Kidney (tissue), 22 donors: Measurements from ENCODE around the gene MASP2. TPM values are rescaled to one million over a fixed set of nuclear protein-coding genes. Genes with fewer than 3 reads are reported as not detected.
"Not testable (repeated sequence)": the region's sequence is repeated elsewhere in the genome, so short reads cannot be mapped to it uniquely, and the experiment has no call there.

ENCODE experiments used
- DNase-seq, 5 donors: peaks; one replicate each; pipeline ENCODE4 v3.0.0-alpha.2; 2013 to 2020
- FAIRE-seq: peaks from 2 replicates; lab custom pipeline; 2012; peaks lifted over from hg19 to GRCh38; lab: Jason Lieb, UNC
- H3K27ac ChIP-seq, 2 donors: one replicate each; pipeline ENCODE4 v1.7.0; 2013; ENCODE audit warnings: low read depth in 2 of 2, low read length in 2 of 2, inconsistent platforms in 1 of 2
- H3K27me3 ChIP-seq: one replicate; pipeline ENCODE4 v1.7.1; 2013; ENCODE audit warnings: low read length, inconsistent platforms; ENCODE audit not compliant: control insufficient read depth, insufficient read depth
- H3K36me3 ChIP-seq, 3 donors: one replicate each; pipeline versions ENCODE4 v1.7.0 to v1.7.1; 2013; ENCODE audit warnings: low read length in 3 of 3, control low read depth in 1 of 3, inconsistent platforms in 1 of 3; ENCODE audit not compliant: insufficient read depth in 3 of 3, control insufficient read depth in 2 of 3
- H3K4me1 ChIP-seq, 3 donors: one replicate each; pipeline versions ENCODE4 v1.7.0 to v1.7.1; 2013; ENCODE audit warnings: low read length in 3 of 3, inconsistent platforms in 1 of 3, low read depth in 1 of 3; ENCODE audit not compliant: control insufficient read depth in 2 of 3, insufficient read depth in 2 of 3
- H3K4me3 ChIP-seq, 3 donors: one replicate each; pipeline versions ENCODE4 v1.7.0 to v1.8.1; 2013; ENCODE audit warnings: low read length in 3 of 3, control low read depth in 1 of 3, inconsistent platforms in 1 of 3
- H3K9ac ChIP-seq, 3 donors: one replicate each; pipeline versions ENCODE4 v1.7.0 to v1.7.1; 2013; ENCODE audit warnings: low read length in 3 of 3, control low read depth in 1 of 3, inconsistent platforms in 1 of 3
- H3K9me3 ChIP-seq, 3 donors: one replicate each; pipeline versions ENCODE4 v1.7.0 to v1.7.1; 2013; ENCODE audit warnings: low read length in 3 of 3, control low read depth in 1 of 3, inconsistent platforms in 1 of 3; ENCODE audit not compliant: control insufficient read depth in 2 of 3, insufficient read depth in 1 of 3
- CTCF ChIP-seq: IDR thresholded peaks from 3 replicates; pipeline ENCODE4 v1.5.1; 2012; ENCODE audit warnings: mild to moderate bottlenecking, moderate library complexity, borderline replicate concordance; ENCODE audit not compliant: insufficient read depth; ENCODE audit errors: extremely low read depth
- intact Hi-C: fragments of 100-400 bp; cut with DNase I; formaldehyde crosslinking; loops from one replicate; pipeline ENCODE4 v1.11.1; 2022
- long read RNA-seq, 10 donors: library from polyadenylated mRNA in 1 of 10; unstranded in 1 of 10; transcript quantifications; one replicate each; pipeline ENCODE4 v2.0.0 and lab custom pipeline, GENCODE V29; 2021 to 2026
- polyA plus RNA-seq: library from polyadenylated mRNA; stranded (reverse); fragments of 350-450 nt; fragmentation: Illumina TruSeq; extraction: RNeasy Lipid Tissue Mini Kit (QIAGEN cat#74804); gene quantifications from one replicate; pipeline ENCODE4 v1.2.3, GENCODE V29; 2014; ENCODE audit warnings: low read depth, low replicate concordance; ENCODE audit not compliant: insufficient read depth
- total RNA-seq: library from RNA; stranded (reverse); fragmentation: NEBNext Ultra II Directional; extraction: Animal tissue kit (Norgen Biotek cat#: 25700); gene quantifications from one replicate; pipeline ENCODE4 v1.2.1, GENCODE V29; 2021
- donor health status: control.
- donor health status: control.
- donor health status: control.
- donor health status: control.
- donor health status: control.
- donor health status: DM: yes; HTN: yes; CAD: no.
- donor health status: Normal renal cell carcinoma (clear cell type).

The MASP2 gene
- total RNA-seq = not detected
- polyA plus RNA-seq = not detected
- long read RNA-seq, donor 1 = 0 reads
- long read RNA-seq, donor 2 = 0 reads
- long read RNA-seq, donor 3 = 0 reads
- long read RNA-seq, donor 4 = 0 reads
- long read RNA-seq, donor 5 = 0 reads
- long read RNA-seq, donor 6 = 0 reads
- long read RNA-seq, donor 7 = 0 reads
- long read RNA-seq, donor 8 = 0 reads
- long read RNA-seq, donor 9 = 0 reads
- long read RNA-seq, donor 10 = 0 reads

GRCh38 chr1:11046625-11047365 lies at the start of gene MASP2:
MASP2 (minus strand) TSS chr1:11047239; CDS start chr1:11047207, 32 bp downstream.
- Histone ChIP-seq H3K36me3 (no peaks in the 10 kb centered on the region), H3K4me3 (no peak within 1 kb of the TSS), H3K27me3 (no peaks in the 10 kb centered on the region), H3K4me1 (no peaks in the 10 kb centered on the region), H3K27ac (no peak within 1 kb of the TSS), H3K9me3 (no peaks in the 10 kb centered on the region), H3K9ac (no peak within 1 kb of the TSS)
- FAIRE-seq = no peak
- intact Hi-C loops = no loop called here
- DNase-seq = peak in 2 of 5 donors; percentile 34 to 67
- TF ChIP-seq CTCF = no peak

- DNase-seq, H3K27ac ChIP-seq, intact Hi-C loops, FAIRE-seq, H3K9ac ChIP-seq, H3K4me3 ChIP-seq, H3K27me3 ChIP-seq, H3K9me3 ChIP-seq, H3K4me1 ChIP-seq: not testable (repeated sequence)
- H3K36me3 ChIP-seq = peaks cover 16 to 54% (median 40%) of the 10 kb centered on the region in 3 donors
Observed at GRCh38 chr1:11083784-11084183, 36.7 kb upstream of the MASP2 start.

- TF ChIP-seq CTCF = no peak
- DNase-seq = peak in 1 of 5 donors; percentile 49
- Histone ChIP-seq H3K36me3 (peaks cover 6 to 54% (median 37%) of the 10 kb centered on the region in 3 donors), H3K9me3 (no peaks in the 10 kb centered on the region), H3K27me3 (no peaks in the 10 kb centered on the region), H3K9ac (no peak overlapping the region), H3K27ac (no peak overlapping the region), H3K4me1 (no peaks in the 10 kb centered on the region), H3K4me3 (no peak overlapping the region)
- no peak for FAIRE-seq
- intact Hi-C loops = no loop called here
Observed at GRCh38 chr1:11080931-11081330, 33.9 kb upstream of the MASP2 start.

GRCh38 chr1:11078631-11079030 lies 31.6 kb upstream of the MASP2 start:
- Histone ChIP-seq H3K4me1 (no peaks in the 10 kb centered on the region), H3K9me3 (no peaks in the 10 kb centered on the region), H3K27me3 (no peaks in the 10 kb centered on the region), H3K36me3 (peaks cover 12 to 69% (median 47%) of the 10 kb centered on the region in 3 donors), H3K27ac (no peak overlapping the region), H3K4me3 (no peak overlapping the region), H3K9ac (no peak overlapping the region)
- intact Hi-C loops = no loop called here
- peak in 1 of 5 donors; percentile 46 for DNase-seq
- no peak for FAIRE-seq
- no peak for TF ChIP-seq CTCF

- H3K4me3 ChIP-seq, H3K27me3 ChIP-seq, H3K27ac ChIP-seq, H3K9me3 ChIP-seq, DNase-seq, intact Hi-C loops, H3K4me1 ChIP-seq, FAIRE-seq, H3K9ac ChIP-seq: not testable (repeated sequence)
- peaks cover 11 to 70% (median 50%) of the 10 kb centered on the region in 3 donors for H3K36me3 ChIP-seq
Observed at GRCh38 chr1:11073398-11073797, 26.4 kb upstream of the MASP2 start.
